LNCAP (cell line): ENCODE measurements around the gene KASH5.

ENCODE experiments used
- CTCF ChIP-seq: fragments of 450-650 bp; IDR thresholded peaks from 2 replicates; pipeline ENCODE4 v1.5.1; 2017; ENCODE audit warnings: mild to moderate bottlenecking

The KASH5 gene

GRCh38 chr19:49344505-49345423 is 43.3 kb upstream of the KASH5 start:
- TF ChIP-seq CTCF, result no peak

- no peak for TF ChIP-seq CTCF
These were observed 40.9 kb upstream of the KASH5 start for GRCh38 chr19:49347191-49347590.

- TF ChIP-seq CTCF, result no peak
These were observed 40.2 kb upstream of the KASH5 start for GRCh38 chr19:49347835-49348234.

GRCh38 chr19:49348305-49349189 is 39.5 kb upstream of the KASH5 start:
- no peak for TF ChIP-seq CTCF

GRCh38 chr19:49349567-49349966 is 38.5 kb upstream of the KASH5 start:
- TF ChIP-seq CTCF, result no peak

GRCh38 chr19:49355909-49356353 is 32.1 kb upstream of the KASH5 start:
- no peak for TF ChIP-seq CTCF

GRCh38 chr19:49356382-49356781 is 31.7 kb upstream of the KASH5 start:
- no peak for TF ChIP-seq CTCF
